KMS-11 (cell line): ENCODE data around the gene ACAP3.

ENCODE experiments used
- H2AFZ ChIP-seq: fragments of 200-600 bp; sonication (generic); 2 replicates; pipeline ENCODE4 v1.6.1; 2016; ENCODE audit warnings: antibody characterized with exemption, mixed run types, low read depth
- H3K27ac ChIP-seq: fragments of 200-600 bp; sonication (generic); 2 replicates; pipeline ENCODE4 v1.6.1; 2016; ENCODE audit warnings: mild to moderate bottlenecking, mixed run types
- H3K27me3 ChIP-seq: fragments of 200-600 bp; sonication (generic); 2 replicates; pipeline ENCODE4 v1.6.1; 2017; ENCODE audit warnings: mild to moderate bottlenecking, low read depth, mixed run types, moderate library complexity; ENCODE audit not compliant: insufficient read depth
- H3K36me3 ChIP-seq: fragments of 200-600 bp; sonication (generic); 2 replicates; pipeline ENCODE4 v1.6.1; 2017; ENCODE audit warnings: mild to moderate bottlenecking, mixed run types; ENCODE audit not compliant: insufficient read depth
- H3K4me1 ChIP-seq: fragments of 200-600 bp; sonication (generic); 2 replicates; pipeline ENCODE4 v1.6.1; 2016; ENCODE audit warnings: mild to moderate bottlenecking, low read depth, mixed run types; ENCODE audit not compliant: poor library complexity, severe bottlenecking
- H3K4me2 ChIP-seq: fragments of 200-600 bp; sonication (generic); 2 replicates; pipeline ENCODE4 v1.7.0; 2016; ENCODE audit warnings: mild to moderate bottlenecking, mixed run types
- H3K4me3 ChIP-seq: fragments of 200-600 bp; sonication (generic); IDR thresholded peaks from 2 replicates; pipeline ENCODE4 v1.6.1; 2017; ENCODE audit warnings: low read depth, low read length, mixed read lengths; ENCODE audit not compliant: insufficient read depth
- H3K79me2 ChIP-seq: fragments of 200-600 bp; sonication (generic); 2 replicates; pipeline ENCODE4 v1.6.1; 2016; ENCODE audit warnings: low read depth, mixed run types; ENCODE audit not compliant: insufficient read depth
- H3K9ac ChIP-seq: fragments of 200-600 bp; sonication (generic); 2 replicates; pipeline ENCODE4 v1.6.1; 2016; ENCODE audit warnings: mild to moderate bottlenecking, mixed run types
- H4K20me1 ChIP-seq: fragments of 200-600 bp; sonication (generic); 2 replicates; pipeline ENCODE4 v1.6.1; 2016; ENCODE audit warnings: mild to moderate bottlenecking, mixed run types; ENCODE audit not compliant: insufficient read depth
- CTCF ChIP-seq: fragments of 200-600 bp; sonication (generic); conservative IDR thresholded peaks from 2 replicates; pipeline ENCODE4 v1.6.1; 2017; ENCODE audit warnings: low read depth, mild to moderate bottlenecking, antibody characterized with exemption, low read length, moderate library complexity, mixed read lengths

The ACAP3 gene

GRCh38 chr1:1272341-1273208 is 35.2 kb downstream of the ACAP3 start:
- 0 out of 2 replicates have a peak overlapping the region, but pooled peaks have one; percentile 39 for H3K27ac ChIP-seq
- TF ChIP-seq CTCF: no peak
- 0 out of 2 replicates have a peak, but pooled peaks cover 3% of the 10 kb centered on the region for H3K36me3 ChIP-seq

GRCh38 chr1:1270813-1271212 is 36.9 kb downstream of the ACAP3 start:
- Histone ChIP-seq H3K27ac (no peak overlapping the region), H3K4me1 (peaks cover 14% of the 10 kb centered on the region), H3K27me3 (no peaks in the 10 kb centered on the region; the same call in 1 of the 2 replicates), H4K20me1 (peaks cover 4% of the 10 kb centered on the region; the same call in 1 of the 2 replicates), H3K36me3 (peaks cover 7% of the 10 kb centered on the region; the same call in 1 of the 2 replicates), H3K79me2 (peaks cover 64% of the 10 kb centered on the region), H3K4me3 (no peak overlapping the region), H2AFZ (no peak overlapping the region), H3K9ac (no peak overlapping the region), H3K4me2 (no peak overlapping the region)
- no peak for TF ChIP-seq CTCF

More at GRCh38 chr1:1272341-1273208, 35.2 kb downstream of the ACAP3 start:
- H3K27me3 ChIP-seq: no peaks in the 10 kb centered on the region; the same call in 1 of the 2 replicates
- H3K4me3 ChIP-seq: peak overlapping the region; percentile 62
- no peak overlapping the region for H2AFZ ChIP-seq
- H3K4me2 ChIP-seq: peak overlapping the region; percentile 100
- peaks cover 14% of the 10 kb centered on the region for H3K4me1 ChIP-seq
- peaks cover 56% of the 10 kb centered on the region for H3K79me2 ChIP-seq
- H4K20me1 ChIP-seq: peaks cover 4% of the 10 kb centered on the region; the same call in 1 of the 2 replicates
- peak overlapping the region; percentile 70 for H3K9ac ChIP-seq

GRCh38 chr1:1268284-1268682 is 39.4 kb downstream of the ACAP3 start:
- peaks cover 4% of the 10 kb centered on the region; the same call in 1 of the 2 replicates for H4K20me1 ChIP-seq

More at GRCh38 chr1:1268284-1268682, 39.4 kb downstream of the ACAP3 start:
- no peak overlapping the region for H3K4me3 ChIP-seq
- H3K4me2 ChIP-seq: no peak overlapping the region
- peaks cover 63% of the 10 kb centered on the region for H3K79me2 ChIP-seq
- no peak overlapping the region for H3K9ac ChIP-seq
- no peaks in the 10 kb centered on the region; the same call in 1 of the 2 replicates for H3K27me3 ChIP-seq
- TF ChIP-seq CTCF: no peak
- H3K27ac ChIP-seq: no peak overlapping the region
- peaks cover 14% of the 10 kb centered on the region for H3K4me1 ChIP-seq
- H2AFZ ChIP-seq: no peak overlapping the region
- H3K36me3 ChIP-seq: peaks cover 7% of the 10 kb centered on the region; the same call in 1 of the 2 replicates
